Gastroesophageal sphincter (tissue), 4 donors: Measurements from ENCODE around the gene SPATA32. TPM values are rescaled to one million over a fixed set of nuclear protein-coding genes. Genes with fewer than 3 reads are reported as not detected.

Experiments used
- ATAC-seq: fragments of 150-250 bp; one replicate; pipeline ENCODE4 v1.9.1; 2016; ENCODE audit warnings: mild to moderate bottlenecking, moderate library complexity
- H3K27ac ChIP-seq, 4 donors: fragments of 200-600 bp; sonication (generic) in 3 of 4; 1 replicate in 3 of 4; 2 replicates in 1 of 4; pipeline ENCODE4 v1.5.1; 2016 to 2019
- H3K27me3 ChIP-seq: fragments of 200-600 bp; sonication (generic); one replicate; pipeline ENCODE4 v1.5.1; 2019
- H3K36me3 ChIP-seq, 2 donors: fragments of 200-600 bp; sonication (generic); one replicate each; pipeline ENCODE4 v1.5.1; 2019; ENCODE audit warnings: control low read depth in 1 of 2
- H3K4me1 ChIP-seq, 3 donors: fragments of 200-600 bp; sonication (generic); 1 replicate in 2 of 3; 2 replicates in 1 of 3; pipeline ENCODE4 v1.5.1; 2016 to 2019; ENCODE audit warnings: control low read depth in 2 of 3
- H3K4me3 ChIP-seq, 2 donors: fragments of 200-600 bp; sonication (generic); one replicate each; pipeline ENCODE4 v1.5.1; 2019; ENCODE audit warnings: mild to moderate bottlenecking in 1 of 2, moderate library complexity in 1 of 2
- H3K9me3 ChIP-seq, 3 donors: fragments of 200-600 bp; sonication (generic); one replicate each; pipeline ENCODE4 v1.5.1; 2017 to 2019; ENCODE audit warnings: control low read depth in 2 of 3
- CTCF ChIP-seq, 4 experiments: fragments of 200-600 bp in 2 of 4; fragments of 450-650 bp in 2 of 4; sonication (generic) in 1 of 4; IDR thresholded peaks; one replicate each; pipeline ENCODE4 v1.5.1; 2017 to 2019; ENCODE audit warnings: antibody characterized with exemption in 4 of 4, mild to moderate bottlenecking in 2 of 4, moderate library complexity in 2 of 4
- EP300 ChIP-seq: sonication (generic); formaldehyde crosslinking; IDR thresholded peaks from one replicate; pipeline ENCODE4 v1.6.1; 2017; ENCODE audit warnings: antibody characterized with exemption, mild to moderate bottlenecking
- POLR2A ChIP-seq, 2 donors: fragments of 450-650 bp; IDR thresholded peaks; one replicate each; pipeline ENCODE4 v1.6.1; 2017; ENCODE audit warnings: antibody characterized with exemption in 2 of 2, mild to moderate bottlenecking in 2 of 2, moderate library complexity in 1 of 2
- POLR2AphosphoS5 ChIP-seq: sonication (generic); formaldehyde crosslinking; IDR thresholded peaks from one replicate; pipeline ENCODE4 v1.6.1; 2017; ENCODE audit warnings: antibody characterized with exemption
- WGBS, 2 donors: methylation state at CpG; one replicate each; pipeline ENCODE4 v1.1.5; 2018; ENCODE audit warnings: low coverage in 1 of 2; 5-methylcytosine and 5-hydroxymethylcytosine counted together
- total RNA-seq, 4 donors: library from RNA; depleted of rRNA; stranded (reverse); fragments of >200 nt; gene quantifications; one replicate each; pipeline ENCODE4 v1.1.0, GENCODE V29; 2016

Gene SPATA32
- total RNA-seq: not detected

- Histone ChIP-seq H3K4me1 (peaks cover 0 to 25% (median 9%) of the 10 kb centered on the region in 3 donors), H3K4me3 (peak within 1 kb of the TSS; percentile 65 to 95), H3K27ac (peak within 1 kb of the TSS in 3 of 4 donors; percentile 37 to 78 (median 56)), H3K36me3 (peaks cover 0 to 37% of the 10 kb centered on the region in 2 donors), H3K27me3 (no peaks in the 10 kb centered on the region), H3K9me3 (no peaks in the 10 kb centered on the region)
- peak; percentile 43 for ATAC-seq
- TF ChIP-seq POLR2AphosphoS5 (peak; percentile 18), CTCF (IDR thresholded peaks at IDR 0.05) (peak in 1 of 4 experiments; percentile 4), EP300 (no peak)
- WGBS, 2 donors: 0% methylated on average over 4 to 5 of the region's 68 CpGs
Measured at GRCh38 chr17:45261577-45262515, at the start of gene SPATA32. SPATA32 (minus strand) TSS chr17:45262094; CDS start chr17:45262016, 78 bp downstream.

DNA sequence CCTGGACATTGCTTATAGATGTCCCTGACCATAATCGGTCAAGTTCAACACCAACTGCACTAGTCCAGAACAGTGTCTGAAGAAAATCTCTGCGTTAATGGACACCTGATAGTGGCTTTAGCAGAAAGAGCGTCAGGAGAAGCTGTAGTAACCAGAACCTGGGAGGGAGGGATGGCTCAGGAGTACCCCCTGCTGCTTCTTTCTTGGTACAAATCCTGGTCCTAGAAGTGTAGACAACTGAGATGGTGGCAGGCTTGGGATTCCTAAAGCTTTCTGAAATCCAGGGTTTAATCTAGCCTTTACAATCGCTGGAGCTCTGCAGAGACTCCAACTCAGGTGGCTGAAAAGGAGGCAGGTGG is 49.5 kb upstream of the SPATA32 start:
- Histone ChIP-seq H3K4me3 (no peak overlapping the region), H3K4me1 (peaks cover 42 to 98% (median 78%) of the 10 kb centered on the region in 3 donors)
- WGBS, 2 donors: 38 to 48% methylated on average over 2 to 4 of the region's 4 CpGs

DNA sequence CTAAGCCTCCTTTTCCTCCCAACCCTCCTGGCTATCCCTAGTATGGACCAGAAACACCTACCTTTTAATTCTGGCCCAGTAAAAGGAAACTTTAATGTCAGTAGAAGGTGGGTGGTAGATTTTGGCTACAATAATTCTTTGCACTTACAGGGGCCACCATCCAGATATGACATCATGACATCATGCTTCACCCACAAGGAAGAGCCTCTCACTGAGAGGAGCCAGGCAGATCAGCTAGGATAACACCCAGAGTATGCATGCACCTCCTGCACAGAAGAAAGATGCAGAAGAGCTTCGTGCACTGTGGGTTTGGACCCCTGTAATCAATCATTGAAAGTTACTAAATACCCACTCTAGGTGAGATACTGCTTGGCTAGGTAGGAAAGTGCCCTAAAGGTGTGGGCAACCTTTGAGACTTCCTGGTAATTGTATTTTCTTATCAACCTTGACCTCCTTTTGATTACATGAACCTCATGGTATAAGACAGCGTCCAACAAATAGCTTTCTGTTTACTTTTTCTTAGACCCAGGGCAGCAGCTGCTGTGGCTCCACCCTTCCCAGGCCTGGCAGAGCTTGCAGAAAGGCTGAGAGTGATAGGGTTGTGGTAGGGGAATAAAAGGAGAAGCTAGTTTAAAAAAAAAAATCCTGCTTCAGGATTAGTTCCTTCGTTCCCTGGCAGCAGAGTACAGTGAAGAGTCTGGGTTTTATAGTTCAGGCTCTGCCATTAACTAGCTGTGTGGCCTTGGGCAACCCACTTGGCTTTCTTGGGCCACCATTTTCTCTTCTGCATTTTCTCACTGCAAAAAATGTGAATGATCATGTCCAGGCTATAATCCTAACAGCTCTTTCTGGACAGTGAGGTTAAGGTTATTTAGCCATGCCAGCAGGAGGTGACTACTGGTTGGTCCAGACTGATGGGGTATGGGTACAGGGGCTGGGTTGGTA is 48.8 kb upstream of the SPATA32 start:
- TF ChIP-seq POLR2AphosphoS5: no peak
- no peak for TF ChIP-seq CTCF (IDR thresholded peaks at IDR 0.05)
- no peak for TF ChIP-seq POLR2A (IDR thresholded peaks at IDR 0.05)
- no peak for TF ChIP-seq EP300
- Histone ChIP-seq H3K9me3 (no peaks in the 10 kb centered on the region), H3K27ac (peak overlapping the region; percentile 60 to 98 (median 96)), H3K27me3 (no peaks in the 10 kb centered on the region), H3K36me3 (peaks cover 0 to 6% of the 10 kb centered on the region in 2 donors), H3K4me1 (peaks cover 45 to 100% (median 85%) of the 10 kb centered on the region in 3 donors), H3K4me3 (no peak overlapping the region)
- ATAC-seq: no peak
- WGBS, 2 donors: 8 to 33% methylated on average over 1 to 3 of the region's 3 CpGs

More for the DNA sequence above, 49.5 kb upstream of the SPATA32 start:
- Histone ChIP-seq H3K9me3 (no peaks in the 10 kb centered on the region), H3K36me3 (peaks cover 0 to 6% of the 10 kb centered on the region in 2 donors), H3K27me3 (no peaks in the 10 kb centered on the region), H3K27ac (peak overlapping the region; percentile 60 to 98 (median 96))
- ATAC-seq: no peak
- TF ChIP-seq POLR2A (IDR thresholded peaks at IDR 0.05) (no peak), CTCF (IDR thresholded peaks at IDR 0.05) (peak in 2 of 4 experiments; percentile 28 to 43)

GRCh38 chr17:45309400-45309799 is 47.5 kb upstream of the SPATA32 start:
- no CpG with 5 or more reads among the region's 4 CpGs for WGBS, 2 donors
- ATAC-seq: no peak
- H3K27ac ChIP-seq: peak overlapping the region in 3 of 4 donors; percentile 81 to 98 (median 96)

More at GRCh38 chr17:45309400-45309799, 47.5 kb upstream of the SPATA32 start:
- peaks cover 45 to 99% (median 89%) of the 10 kb centered on the region in 3 donors for H3K4me1 ChIP-seq
- peaks cover 0 to 6% of the 10 kb centered on the region in 2 donors for H3K36me3 ChIP-seq
- no peaks in the 10 kb centered on the region for H3K9me3 ChIP-seq
- no peaks in the 10 kb centered on the region for H3K27me3 ChIP-seq
- TF ChIP-seq POLR2A (IDR thresholded peaks at IDR 0.05): no peak
- TF ChIP-seq EP300: no peak
- TF ChIP-seq CTCF (IDR thresholded peaks at IDR 0.05): no peak
- no peak for TF ChIP-seq POLR2AphosphoS5
- no peak overlapping the region for H3K4me3 ChIP-seq
